NCI-H1105 (cell line): Measurements from ENCODE around the gene PDE9A.
"Not testable (repeated sequence)": the region's sequence is repeated elsewhere in the genome, so short reads cannot be mapped to it uniquely, and the experiment has no call there.

ENCODE experiments used
- DNase-seq: peaks from one replicate; lab custom pipeline; 2025; lab: John Stamatoyannopoulos, UW

Gene PDE9A

DNA sequence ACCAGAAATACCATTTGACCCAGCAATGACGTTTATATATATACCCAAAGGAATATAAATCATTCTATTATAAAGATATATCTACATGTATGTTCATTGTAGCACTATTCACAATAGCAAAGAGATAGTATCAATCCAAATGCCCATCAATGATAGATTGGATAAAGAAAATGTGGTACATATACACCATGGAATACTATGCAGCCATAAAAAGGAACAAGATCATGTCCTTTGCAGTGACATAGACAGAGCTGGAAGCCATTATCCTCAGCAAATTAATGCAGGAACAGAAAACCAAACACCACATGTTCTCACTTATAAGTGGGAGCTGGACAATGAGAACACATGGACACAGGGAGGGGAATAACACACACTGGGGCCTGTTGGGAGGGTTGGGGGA is 55.5 kb downstream of the PDE9A start:
- not testable (repeated sequence) for DNase-seq

DNA sequence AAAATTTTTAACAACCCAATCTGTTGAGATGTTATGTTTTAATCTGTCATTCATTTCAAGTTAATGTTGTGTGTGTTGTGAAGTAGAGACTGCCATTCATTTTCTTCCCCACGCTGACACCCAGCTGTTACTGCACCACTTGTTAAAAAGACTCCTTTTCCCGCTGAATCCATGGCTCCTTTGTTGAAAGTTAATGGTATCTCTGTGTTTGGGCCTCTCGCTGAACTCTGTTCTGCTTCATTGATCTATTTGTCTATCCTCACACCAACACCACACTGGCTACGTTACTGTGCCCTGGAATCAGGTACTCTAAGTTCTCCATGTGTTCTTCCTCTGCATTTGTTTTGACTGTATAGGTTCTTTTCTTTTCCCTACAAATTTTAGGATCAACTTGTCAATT is 58.2 kb downstream of the PDE9A start:
- DNase-seq, result no peak

DNA sequence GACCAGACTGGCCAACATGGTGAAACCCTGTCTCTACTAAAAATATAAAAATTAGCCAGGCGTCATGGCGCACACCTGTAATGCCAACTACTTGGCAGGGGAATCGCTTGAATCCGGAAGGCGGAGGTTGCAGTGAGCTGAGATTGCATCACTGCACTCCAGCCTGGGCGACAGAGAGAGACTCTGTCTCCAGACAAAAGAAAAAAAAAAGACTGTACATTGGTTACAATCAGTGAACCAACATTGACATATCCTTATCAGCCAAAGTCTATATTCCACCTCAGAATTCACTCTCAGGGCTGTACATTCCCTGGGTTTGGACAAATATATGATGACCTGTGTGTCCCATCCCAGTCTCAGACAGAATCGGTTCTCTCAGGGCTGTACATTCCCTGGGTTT is 62.0 kb downstream of the PDE9A start:
- DNase-seq, result not testable (repeated sequence)

DNA sequence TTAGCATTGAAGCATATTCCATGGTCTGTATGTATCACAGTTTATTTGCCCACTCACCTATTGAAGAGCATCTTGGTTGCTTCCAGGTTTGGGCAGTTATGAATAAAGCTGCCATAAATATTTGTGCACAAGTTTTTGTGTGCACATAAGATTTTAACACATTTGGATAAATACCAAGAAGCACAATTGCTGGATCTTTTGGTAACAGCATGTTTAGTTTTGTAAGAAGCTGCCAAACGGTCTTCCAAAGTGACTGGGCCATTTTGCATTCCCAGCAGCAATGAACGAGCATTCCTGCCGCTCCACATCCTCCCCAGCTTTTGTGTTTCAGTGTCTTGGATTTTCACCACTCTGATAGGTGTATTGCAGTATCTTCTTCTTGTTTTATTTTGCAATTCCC is 62.7 kb downstream of the PDE9A start:
- DNase-seq, result no peak

DNA sequence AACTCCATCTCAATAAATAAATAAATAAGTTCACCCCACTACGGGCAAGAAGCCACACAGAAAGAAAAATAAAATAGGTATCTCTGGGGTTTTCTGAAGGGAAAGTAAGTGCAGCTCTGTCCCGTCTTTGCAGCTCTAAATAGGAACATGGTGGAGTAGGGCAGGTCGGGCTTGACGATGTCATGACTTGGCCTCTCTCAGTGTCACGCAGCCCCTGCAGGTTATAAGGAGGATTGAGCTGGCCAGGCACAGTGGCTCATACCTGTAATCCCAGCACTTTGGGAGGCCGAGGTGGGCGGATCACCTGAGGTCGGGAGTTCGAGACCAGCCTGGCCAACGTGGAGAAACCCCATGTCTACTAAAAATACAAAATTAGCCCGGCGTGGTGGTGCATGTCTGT is 67.1 kb downstream of the PDE9A start:
- not testable (repeated sequence) for DNase-seq

DNA sequence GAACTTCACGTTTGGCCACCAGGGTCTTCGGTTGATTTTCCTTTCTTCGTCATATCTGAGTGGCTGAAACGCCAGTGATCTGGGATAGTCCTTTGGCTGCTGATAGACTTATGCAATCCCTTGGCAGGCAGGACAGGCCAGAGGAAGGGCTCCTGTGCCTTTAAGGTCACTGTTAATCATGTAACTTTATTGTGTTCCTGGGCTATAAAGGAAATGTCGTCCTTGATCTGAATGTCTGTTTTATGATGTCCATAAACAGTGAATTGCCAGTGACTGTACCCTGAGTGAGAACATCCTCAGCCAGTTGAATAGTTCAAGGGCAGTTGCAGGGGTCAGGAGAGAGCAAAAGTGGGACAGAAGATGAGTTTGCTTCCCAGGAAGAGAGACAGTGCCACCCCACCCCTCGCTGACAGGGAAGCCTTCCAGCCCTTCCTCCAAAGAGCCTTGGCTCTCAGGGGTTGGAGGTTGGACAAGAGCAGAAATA is 68.0 kb downstream of the PDE9A start:
- DNase-seq, result no peak

DNA sequence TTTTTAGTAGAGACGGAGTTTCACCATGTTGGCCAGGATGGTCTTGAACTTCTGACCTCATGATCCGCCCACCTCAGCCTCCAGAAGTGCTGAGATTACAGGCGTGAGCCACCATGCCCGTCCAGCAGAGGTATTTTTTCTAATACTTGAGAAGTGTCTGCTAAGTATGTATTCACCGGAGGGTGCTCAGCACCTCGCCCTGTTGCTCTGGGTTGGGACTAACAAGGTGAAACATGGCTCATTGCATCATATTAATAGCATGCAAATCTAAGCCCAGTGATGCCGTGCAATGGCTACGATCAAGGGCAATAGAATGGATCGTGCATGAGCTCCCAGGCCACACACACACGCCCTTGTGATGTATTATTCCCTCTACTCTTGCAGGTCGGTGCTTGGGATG is 68.7 kb downstream of the PDE9A start:
- DNase-seq, result no peak

DNA sequence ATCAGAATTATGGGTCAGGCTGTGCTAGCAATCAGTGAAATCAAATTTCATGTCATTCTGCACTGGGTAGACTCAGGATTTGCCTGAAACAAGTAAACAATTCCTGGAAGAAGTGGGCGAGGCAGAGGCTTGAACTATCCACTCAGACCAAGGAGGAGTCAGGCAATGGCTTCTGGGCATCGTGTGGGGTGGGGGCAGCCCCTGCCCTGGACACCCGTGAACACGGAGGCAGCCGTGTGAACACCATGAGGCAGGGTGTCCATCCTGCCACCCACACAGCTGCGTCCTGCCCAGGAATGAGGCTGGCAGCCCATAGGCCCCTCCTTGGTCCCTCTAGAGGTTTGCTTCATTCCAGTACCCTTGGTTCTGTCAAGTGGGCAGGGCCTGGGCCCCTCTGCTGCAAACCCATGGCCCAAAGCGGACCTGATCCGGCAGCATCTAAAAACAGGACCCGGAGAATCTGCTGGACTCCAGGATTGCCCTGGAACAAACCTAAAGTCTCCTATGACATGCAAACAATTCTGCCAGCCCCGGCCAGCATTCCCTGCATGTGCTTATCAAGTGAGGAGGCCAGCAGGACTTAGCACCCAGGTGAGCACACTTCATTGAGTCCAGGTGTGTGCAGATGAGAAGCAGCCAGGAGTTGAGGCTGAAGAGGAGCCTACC is 69.5 kb downstream of the PDE9A start:
- DNase-seq, result no peak

DNA sequence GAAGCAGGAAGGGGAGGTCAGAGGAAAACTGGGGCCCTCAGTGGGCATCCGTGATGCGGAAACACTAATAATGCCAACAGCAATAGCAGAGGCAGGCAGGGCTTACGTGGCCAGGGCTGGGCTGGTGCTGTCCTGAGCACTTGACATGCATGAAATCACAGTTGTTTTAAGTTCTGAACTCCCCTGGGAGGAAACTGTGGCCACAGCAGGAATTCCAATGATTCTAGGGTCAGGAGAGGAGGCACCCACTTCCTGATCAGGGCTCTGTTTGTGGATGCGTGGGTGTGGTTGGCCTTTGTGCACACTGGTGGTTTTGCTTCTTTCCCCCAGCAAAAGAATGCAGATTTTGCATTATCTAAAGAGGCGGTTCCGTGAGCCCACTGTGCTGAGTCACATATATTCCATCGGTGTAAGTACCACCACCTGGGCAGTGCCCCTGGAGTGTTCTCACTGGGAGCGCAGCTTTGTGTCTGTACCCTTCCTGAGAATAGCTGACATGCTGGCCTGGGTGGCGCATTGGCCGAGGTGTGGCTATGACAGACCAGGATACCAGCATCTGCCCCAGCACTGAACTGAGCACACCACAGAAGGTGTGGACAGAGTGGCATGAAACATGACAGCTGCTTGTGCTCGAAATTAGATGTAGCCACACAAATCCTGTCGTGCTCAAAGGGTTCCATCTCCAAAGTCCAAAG is 71.0 kb downstream of the PDE9A start:
- no peak for DNase-seq

DNA sequence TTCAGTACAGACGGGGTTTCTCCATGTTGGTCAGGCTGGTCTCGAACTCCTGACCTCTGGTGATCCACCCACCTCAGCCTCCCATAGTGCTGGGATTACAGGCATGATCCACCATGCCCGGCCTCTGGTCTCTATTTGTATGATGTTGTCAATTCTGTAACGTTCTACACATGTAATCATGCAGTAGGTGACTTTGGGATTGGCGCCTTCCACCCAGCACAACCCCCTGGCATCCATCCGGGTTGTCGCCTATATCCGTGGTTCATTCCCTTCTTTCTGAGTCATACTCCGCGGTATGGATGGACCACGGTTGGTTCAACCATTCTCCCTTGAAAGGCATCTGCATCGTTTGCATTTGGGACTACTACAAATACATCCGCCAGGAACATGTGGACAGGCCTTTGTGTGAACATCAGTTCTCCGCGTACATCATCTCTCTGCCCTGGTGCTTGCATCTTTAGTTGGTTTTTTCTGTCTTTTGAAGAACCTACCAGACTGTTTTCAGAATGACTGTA is 72.1 kb downstream of the PDE9A start:
- DNase-seq, result no peak

DNA sequence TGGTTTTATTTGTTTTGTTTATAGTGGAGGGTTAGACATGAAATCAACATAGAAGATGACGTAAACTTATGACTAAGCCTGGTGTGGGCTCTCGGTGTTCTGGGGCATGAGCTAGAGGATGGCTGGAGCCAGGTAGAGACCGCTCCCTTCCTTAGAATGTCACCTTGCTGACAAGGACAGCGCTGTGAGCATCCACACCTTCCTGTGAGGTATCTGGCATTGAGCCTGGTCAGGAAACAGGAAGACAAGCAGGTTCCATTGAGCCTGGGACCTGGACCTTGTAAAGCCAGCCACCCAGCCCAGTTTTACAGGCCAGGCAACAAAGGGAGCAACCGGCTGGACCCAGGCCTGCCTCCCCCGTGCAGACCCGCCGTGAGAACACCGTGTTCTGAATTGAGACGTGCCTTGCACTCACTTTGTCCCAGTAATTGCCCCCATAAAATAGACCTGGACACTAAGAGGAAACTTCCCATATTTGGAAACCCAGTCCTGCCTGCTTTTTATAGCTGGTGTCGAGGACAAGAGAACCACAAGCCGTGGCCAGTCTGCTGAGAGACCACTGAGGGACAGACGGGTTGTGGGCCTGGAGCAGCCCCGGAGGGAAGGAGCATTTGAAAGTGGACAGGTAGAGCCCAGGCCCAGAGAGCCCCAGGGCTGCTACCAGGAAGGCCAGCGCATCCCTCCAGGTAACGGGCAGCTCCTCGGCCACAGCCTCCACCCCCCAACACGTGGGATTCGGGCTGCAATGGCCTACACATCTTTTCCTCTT is 78.0 kb downstream of the PDE9A start:
- no peak for DNase-seq

DNA sequence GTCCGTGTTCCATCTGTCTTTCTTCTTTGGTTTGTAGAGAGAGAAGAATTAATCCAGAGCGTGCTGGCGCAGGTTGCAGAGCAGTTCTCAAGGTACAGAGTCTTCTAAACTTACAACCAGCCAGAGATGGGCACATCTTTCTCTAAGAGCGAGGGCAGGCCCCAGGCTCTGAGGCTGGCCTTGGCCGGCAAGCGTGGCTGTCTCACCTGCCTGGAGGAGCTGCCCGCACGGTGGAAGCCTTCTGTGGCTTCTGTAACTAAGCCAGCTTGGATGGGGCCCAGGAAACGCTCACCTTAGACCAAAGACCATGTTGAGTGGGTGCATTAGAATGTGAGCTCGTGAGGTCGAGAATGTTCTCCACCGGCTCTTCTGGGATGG is 78.6 kb downstream of the PDE9A start:
- DNase-seq, result no peak

DNA sequence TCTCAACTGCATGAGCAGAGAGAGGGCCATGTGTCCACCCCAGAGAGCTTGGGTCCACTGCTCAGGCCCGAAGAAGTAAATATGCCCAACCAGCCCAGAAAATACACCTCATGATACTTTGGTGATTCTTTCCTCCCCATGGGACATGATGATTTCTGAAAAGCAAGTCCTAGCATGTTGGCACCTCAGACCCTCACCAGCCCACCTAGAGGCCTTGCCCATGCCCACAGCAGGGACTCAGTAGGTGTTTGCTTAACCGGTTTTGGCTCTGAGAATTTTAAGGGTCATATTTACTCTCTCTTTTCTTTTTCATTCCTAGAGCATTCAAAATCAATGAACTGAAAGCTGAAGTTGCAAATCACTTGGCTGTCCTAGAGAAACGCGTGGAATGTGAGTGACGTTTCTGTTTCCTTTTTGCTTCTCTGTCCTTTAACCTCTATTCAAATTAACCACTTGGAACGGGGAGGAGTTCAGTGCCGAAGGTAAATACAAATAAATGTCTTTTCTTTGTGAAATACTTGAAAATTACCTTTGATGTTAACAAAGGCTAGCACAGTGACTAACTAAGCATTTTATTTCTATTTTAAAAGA is 79.7 kb downstream of the PDE9A start:
- no peak for DNase-seq

DNA sequence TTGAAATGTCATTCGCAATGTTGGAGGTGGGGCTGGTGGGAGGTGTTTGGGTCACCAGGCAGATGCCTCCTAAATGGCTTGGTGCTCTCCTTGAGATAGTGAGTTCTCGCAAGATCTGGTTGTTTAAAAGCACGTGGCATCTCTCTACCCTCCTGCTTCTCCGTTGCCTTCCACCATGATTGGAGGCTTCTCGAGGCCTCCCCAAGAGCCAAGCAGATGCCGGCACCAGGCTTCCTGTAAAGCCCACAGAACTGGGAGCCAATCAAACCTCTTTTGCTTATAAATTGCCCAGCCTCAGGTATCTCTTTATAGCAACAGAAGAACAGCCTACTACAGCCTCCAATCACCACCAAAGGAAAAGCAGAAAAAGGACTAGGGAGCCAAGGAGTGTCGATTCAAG is 80.5 kb downstream of the PDE9A start:
- DNase-seq, result no peak

DNA sequence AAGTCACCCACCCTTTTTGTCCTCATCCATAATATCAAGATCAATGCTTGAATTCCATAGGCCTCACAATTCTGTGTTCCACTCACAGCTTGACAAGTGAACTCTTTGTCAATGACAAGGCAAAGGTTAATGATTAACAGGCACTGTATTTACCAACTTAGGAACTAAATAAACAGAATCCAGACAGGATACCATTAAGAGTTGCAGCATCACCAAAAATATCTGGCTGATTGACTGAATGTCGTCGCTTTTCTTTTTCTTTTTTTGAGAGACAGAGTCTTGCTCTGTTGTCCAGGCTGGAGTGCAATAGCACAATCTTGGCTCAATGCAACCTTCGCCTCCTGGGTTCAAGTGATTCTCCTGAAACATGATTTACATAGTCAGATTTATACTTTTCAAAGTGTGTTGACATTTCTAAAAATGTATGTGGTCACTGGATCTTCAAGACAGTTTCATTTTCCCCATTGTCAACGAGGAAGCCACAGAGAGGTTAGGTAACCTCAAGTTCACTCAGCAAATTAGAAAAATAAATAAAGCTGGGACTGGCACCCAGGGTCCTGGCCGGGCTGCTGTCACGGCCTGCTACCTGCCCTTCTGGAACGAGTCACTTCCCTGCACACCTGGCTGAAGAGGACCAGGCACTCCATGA is 81.0 kb downstream of the PDE9A start:
- DNase-seq, result no peak

DNA sequence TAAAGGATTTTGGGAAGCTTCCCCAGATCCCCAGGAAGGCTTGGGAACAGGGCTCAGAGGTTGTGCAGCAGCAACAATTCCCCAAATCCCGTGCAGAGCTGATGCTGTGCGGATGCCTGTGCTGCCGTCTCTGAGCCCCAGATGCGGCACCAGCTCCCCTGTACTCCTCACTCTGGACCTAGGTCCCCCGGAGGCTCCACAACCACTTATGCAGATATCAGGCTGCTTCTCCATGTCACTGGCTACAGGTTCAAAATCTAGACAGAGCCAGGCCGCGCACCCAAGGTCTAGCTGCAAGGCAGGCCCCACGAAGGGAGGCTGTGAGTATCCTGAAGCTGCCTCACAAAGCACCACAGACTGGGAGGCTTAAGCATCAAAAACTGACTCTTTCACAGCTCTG is 81.6 kb downstream of the PDE9A start:
- DNase-seq, result no peak

DNA sequence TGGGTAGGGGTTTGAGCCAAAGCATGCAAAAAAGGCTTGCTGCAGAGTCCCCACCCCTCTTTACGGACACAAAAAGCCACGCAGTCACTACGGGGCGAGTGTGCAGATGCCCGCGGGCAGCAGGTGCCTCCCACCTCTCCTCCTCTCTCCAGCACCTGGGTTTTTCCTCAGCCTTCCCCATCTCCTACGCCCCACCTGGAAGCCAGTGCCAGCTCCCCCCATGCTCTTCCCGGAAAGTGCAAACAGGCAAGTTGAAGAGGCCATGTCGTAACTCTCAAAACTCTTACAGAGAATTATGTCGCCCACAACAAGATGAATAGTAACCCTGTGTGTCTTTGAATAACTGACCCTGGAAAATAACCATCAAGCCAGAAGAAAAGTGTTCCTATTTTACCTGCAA is 82.5 kb downstream of the PDE9A start:
- DNase-seq, result no peak

DNA sequence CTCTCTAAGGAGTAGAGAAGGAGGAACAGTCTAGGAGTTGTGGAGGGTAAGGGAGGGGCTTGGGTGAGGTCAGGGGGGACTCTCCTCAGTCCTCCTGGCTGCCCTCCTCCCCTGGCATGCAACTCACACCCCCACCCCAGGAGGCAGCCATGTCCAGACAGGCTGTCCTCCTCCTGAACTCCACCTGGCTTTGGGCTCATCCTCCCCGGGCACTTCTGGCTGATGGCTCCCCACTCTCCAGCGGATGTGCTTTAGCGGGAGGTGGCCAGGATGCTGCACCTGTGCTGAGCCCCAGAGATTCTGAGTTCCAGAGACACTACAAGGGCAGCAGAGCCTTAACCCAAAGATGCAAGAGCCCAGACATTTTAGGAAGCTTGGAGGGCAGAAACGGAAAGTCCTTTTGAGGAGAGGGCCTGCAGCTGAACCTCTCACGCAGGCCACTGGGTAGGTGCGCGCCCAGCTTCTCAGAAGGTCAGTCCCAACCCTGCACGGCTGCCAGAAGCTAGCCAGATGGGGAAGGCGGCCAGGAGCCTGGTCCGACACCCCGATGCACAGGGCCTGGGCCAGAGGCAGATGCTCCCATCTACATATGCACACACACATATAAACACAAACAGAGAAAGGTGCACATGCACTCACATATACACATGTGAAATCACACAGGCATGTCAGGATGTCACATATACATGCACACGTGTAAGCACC is 83.4 kb downstream of the PDE9A start:
- no peak for DNase-seq

DNA sequence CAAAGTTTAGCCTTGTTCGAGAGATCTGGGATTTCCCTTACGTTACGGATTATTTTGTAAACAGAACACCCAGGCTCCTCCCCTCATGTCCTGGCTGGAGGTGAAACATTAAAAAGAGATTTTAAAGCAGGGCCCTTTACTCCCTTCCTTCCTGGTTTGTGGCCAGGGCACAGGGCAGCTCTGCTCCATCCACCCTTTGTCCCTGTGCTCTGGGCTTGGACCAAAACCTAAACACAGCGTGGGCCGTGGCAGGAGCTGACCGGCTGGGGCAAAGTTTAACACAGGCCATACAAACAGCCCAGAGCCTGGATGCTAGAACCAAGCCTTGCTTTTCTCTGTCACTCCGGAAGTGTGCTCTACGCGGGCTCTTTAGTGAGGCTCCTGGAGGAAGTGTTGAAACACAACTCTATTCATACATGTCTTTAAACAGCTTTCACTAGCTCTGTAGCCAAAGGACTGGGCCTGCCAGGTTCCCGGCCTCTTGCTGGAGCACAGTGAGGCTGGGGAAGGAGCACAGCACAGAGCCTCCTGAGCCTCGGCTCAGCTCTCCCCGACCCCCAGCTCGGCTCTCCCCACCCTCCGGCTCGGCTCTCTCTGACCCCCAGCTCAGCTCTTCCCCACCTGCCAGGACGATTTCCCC is 84.7 kb downstream of the PDE9A start:
- no peak for DNase-seq

DNA sequence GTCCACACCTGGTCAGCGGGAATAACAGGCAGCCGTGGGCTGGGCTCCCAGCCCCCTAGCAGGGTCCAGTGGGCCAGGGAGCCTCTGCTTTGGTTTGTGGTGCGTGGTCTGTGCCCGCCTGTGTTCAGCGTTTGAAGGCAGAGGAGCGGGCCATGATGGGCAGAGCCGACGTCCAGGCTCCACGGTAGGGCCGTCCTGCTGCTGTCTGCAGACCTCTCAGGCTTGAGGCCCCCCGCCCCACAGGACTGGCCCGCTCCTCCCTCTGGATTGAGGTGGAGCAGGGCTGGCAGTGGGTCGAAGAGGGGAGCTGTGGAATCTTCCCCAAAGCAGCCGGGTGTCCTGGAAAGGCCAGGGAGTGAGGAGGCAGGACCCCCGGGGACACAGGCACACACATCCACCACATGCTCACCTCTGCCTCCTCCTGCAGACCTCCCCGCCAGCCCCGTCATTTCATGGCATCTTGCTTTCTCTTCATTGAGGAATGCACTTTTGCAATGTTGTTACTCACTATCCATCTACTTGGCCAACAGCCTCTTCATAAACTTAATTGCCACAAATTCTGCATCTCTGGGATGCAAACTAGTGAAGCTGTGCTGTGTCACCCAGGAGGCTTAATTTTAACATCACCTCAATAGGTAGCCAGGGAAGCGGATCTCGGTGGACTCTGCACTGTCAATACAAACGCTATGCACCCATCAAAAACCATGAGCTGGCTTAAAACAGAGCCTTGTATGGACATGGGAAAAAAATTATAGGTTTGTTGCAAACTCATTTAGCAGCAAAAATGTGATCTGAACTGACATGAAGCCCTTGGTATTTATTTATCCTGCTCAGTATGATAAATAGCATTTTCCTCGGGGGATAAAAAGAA is 85.9 kb downstream of the PDE9A start:
- no peak for DNase-seq
